NCI-H1436 treated with DMSO at 0.1 percent for 48 hours (cell line): Measurements from ENCODE around the gene ELOB.

Experiments
- DNase-seq: peaks from one replicate; lab custom pipeline; 2025; lab: John Stamatoyannopoulos, UW

The ELOB gene

DNA sequence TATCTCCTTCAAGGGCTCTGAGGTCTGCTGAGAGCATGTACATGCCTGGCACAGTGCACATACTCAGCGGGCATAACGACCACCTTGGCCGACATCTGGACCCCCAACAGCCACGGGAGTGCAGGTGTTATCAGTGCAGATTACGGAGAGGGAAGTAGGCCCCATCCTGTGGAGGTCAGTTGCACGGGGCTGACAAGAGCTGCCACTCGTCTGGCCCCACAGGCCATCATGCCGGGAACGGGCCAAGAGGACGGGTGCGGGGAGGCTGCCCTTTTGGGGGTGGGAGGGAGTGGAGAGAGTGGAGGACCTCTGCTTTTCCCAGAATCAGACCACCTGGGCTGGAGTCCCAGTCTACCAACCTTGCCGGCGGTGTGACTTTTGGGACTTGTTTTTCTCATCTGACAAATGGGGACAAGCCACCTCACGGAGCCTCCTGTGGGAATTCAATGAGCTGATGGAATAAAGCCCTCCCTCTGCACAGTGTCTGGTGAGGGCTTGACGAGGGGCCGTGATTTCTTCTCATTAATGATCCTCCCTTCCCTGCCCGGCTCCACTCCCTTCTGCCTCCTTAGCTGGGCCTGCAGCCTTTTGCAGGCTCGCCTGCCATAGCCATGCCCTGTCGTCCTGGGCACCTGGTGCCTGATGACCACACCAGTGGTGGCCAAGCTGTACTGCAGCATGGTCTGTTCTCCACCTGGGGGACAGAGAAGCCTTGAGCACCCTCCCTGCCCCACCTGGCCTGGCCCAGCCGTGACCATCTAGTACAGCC is 5.7 kb upstream of the ELOB start:
- DNase-seq, result no peak

DNA sequence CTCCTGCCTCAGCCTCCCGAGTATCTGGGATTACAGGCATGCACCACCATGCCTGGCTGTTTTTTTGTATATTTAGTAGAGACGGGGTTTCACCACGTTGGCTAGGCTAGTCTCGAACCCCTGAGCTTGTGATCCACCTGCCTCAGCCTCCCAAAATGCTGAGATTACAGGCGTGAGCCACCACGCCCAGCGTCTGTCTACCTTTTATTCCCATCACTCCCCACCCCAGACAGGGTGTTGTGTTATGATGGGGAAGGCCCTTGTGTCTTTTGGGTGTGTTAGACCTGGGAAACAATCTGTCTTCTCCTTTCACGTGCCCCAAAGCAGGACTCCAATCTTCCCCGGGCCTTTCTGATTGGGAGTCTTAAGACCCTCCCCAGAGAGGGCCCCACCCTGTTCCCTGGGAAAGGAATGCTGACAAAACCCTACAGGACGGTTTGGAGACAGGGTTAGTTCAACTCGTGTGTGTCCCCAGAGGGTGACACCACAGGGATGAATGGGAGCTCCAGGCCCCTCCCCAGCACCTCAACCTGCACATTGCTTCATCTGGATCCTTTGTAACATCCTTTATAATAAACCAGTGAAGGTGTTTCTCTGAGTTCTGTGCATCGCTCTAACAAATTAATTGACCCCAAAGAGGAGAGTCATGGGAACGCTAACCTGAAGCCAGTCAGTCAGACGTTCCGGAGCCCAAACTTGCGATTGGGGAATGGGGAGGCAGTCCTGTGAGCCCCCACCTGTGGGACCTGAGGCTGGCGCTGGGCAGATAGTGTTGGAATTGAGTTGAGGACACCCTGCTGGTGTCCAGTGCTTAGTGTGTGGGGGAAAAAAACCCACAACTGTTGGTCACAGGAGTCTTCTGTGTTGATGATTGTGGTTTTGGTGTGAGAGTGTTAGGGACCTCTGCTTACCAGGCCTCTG is 3.2 kb upstream of the ELOB start:
- no peak for DNase-seq

DNA sequence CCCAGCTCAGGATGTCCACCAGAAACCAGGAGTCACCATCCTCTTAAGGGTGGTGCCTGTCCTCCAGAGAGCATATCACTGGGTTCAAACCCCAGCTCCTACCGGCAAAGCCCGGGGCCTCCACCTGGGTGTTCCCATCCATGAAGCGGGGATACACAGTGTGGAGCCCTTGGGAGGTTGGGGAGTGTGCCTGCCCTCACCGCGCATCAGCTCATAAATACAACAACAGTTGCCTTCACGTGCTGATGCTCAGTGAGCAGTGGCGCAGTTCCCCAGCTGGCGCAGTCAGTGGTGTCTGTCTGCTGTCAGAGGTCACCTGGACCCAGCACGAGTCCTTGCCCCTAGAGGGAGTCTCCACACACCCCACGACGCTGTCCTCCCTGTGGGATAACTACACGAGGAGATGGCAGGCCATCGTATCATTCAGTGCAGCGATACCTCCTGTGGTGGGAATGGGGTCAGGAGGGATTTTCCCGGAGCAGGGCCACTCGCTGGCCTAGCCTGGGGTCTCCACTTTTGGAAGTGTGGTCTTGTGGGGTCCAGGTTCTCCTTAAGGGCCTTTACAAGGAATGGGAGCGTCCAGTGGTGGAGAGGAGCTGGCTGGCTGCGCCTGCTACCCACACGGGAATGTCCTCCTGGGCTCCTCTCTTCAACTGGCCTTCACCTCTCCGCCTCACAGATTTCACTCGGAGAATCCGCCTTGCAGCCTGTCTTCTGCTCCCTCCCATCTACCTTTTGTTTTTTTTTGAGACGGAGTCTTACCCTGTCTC is 2.3 kb upstream of the ELOB start:
- no peak for DNase-seq

DNA sequence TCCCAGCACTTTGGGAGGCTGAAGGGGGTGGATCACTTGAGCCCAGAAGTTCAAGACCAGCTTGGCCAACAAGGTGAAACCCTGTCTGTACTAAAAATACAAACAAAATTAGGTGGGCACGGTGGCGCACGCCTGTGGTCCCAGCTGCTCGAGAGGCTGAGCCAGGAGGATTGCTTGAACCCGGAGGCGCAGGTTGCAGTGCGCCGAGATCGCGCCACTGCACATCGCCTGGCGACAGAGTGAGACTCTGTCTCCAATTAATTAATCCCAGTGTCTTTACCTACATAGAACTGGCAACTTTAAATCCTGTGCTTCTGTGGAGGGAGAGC is 1.5 kb upstream of the ELOB start:
- DNase-seq, result no peak

DNA sequence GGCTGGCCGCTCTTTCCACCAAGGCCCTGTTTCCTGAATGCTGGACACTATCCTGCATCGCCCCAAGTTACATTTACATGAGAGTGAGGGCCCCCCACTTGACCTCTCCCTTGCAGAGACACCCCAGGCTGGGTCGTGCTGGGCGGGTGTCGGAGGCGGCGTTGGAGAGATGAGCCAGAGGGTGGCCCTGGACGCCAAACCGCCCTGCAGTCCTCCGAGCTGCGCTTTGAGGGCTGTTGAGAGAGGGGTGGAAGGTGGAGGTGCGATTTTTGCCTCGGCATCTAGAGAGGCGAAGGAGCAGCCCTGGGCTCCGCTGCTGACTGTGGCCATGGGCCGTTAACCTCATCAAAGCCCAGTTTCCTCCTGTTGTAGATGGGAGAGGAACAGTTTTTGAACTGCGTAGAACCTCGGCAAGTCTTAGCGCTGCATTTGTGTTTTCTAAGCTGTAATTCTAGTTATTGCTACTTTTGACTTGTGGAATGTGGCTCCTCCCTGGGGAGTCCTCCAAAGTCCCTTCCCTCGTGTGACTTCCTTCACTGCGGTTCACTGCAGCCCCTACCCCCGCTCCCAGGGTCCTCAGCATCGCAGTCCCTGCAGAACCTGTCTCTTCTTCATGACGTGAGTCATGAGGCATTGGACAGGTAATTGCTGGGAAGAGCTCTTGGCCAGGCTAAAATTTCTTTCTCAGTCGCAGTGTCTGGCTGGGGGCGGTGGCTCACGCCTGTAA is 986 bp upstream of the ELOB start:
- DNase-seq, result no peak

DNA sequence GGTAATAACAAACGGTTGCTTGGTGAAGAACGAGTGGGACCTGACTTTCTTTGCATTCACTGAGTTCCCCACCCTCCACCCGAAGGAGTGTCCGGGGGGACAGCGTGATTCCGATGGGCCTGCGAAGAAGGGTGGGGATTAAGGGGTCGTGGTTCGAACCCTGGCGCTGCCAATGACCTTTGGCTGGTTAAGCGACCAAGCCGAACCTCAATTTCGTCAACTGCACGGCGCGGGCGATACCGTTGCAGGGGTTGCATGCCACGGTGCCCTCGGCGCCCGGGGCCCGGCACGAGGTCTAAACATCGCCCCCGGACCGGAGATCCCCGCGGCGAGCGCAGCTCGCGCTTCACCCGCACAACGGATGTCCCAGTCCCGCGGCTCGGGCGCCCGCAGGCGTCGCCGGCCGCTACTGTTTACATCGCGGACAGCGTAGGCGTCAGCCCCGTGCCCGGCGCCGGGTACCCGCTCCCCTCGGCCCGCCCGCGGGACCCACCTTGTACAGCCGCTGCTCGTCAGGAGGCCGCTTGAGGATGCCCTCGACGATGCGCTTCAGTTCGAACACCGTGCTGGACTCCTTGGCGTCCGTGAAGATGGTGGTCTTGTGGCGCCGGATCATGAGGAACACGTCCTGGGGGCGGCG is 460 bp downstream of the ELOB start:
- DNase-seq, result no peak

DNA sequence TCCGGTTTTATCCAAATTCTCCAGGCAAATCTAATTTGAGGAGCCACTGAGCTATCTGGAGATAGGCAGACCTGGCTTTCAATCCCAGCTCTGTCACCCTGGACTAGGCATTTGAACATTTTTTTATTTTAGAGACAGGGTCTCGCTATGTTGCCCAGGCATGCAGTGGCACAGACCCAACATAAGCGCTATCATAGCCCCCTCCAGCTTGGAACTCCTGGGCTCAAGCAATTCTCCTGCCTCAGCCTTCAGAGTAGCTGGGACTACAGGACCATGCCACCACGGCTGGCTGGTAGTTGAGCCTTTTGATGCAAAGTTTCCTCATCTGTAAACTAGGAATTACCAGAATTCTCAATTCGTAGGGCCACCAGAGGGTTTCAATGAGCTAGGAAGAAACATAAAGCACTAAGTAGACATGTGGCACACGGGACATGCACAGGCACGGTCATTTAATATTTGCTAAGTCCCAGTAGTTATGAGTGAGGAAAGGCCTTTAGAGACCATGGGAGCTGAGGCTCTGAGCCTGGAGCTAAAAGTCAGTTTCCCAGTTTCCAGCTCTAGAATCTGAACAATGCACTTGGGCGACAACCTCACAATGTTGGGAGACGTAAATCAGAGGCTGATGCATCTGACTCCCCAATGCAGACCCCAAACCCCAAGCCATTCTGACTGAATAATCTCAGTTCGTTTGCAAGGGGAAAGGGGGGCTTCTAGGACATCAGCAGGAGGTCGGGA is 1.1 kb downstream of the ELOB start:
- no peak for DNase-seq

DNA sequence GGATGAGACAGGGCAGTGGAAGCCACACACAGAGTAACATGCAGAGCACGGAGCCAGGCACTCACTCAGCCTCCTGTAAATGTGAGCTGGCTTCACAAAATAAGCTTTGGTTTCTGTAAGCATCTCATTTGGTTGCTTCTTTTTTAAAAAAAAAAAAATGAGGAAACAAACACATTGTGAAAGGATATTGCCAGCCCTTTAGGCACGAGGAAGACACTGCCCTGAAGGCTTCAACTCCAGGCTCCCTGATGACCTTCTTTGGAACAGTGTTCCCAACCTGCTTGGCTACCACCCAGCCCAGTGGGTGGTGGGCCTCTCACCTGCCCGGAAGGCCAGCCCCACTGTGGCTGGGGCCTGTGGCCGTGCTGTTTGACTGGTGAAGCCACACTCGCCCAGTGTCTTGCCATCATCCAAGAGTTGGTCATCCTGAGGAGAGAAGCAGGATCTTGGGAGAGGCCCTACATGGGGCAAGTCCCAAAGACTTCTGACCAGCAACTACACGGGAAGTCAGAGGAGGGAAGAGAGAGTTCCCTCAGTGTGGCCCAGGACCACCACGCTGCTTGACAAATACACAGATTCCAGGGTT is 1.9 kb downstream of the ELOB start:
- DNase-seq, result no peak

DNA sequence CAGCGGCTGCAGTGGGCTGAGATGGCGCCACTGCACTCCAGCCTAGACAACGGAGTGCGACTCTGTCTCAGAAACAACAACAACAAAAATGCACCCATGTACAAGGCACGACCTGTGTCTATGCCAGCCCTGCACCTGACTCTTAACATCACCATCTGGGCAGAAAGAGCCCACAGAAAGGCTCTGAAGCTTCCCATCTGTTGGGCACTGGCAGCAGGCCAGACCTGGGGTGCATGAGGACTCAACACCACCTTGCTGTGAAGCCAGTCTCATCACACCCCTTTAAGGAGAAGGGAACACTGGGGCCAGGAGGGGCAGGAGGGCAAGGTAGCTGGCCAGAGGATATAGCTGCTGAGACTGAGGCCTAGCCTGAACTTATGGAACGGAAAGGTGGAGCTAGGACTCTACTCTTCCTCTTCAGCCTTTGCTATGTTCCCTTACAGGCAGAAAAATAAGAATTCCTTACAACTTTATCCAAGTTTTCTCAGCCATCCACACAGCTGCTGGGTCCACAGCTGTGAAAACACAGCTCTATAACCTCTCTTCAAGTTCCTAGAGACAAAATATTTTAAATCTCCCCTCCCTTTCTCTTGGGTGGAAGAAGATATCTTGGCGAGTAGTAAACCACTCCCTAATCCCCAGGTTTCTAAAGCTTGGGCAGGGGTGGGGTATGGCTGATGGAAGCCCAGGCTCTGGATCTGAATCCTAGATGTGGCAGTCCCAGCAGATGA is 2.8 kb downstream of the ELOB start:
- no peak for DNase-seq

DNA sequence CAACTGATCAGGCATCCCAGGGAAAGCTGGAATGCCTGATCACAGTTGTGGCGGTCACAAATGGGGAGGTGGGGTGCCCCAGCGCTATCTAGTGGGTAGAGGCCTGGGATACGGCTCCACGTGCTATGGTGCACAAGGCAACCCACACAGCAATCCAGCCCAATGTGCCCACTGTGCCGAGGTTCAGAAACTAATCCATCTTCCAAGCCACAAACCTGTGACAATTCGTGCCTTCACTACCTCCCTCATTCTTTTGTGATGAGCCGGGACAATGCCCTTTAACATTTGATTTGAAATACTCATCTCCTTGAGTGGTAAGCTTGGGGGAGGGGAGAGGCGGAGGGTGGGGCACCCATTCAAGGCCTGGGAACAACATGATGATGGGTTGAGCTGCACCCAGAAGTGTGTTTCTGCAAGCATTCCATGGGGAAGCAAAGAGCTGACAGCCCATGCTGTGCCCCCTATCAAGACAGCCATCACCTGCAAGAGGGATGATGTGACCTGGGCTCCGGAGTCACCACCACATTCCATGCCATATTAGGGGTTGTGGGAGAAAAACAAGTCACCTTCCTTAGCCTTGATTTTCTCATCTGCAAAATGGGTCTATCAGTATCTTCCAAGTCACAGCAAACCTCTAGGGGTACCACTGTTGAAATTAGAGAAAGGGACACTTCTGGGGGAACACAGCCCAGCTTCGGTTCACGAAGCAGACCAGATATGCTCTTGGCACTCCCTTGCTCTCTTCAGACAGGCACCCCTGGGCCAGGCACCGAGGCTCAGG is 3.7 kb downstream of the ELOB start:
- DNase-seq, result no peak

DNA sequence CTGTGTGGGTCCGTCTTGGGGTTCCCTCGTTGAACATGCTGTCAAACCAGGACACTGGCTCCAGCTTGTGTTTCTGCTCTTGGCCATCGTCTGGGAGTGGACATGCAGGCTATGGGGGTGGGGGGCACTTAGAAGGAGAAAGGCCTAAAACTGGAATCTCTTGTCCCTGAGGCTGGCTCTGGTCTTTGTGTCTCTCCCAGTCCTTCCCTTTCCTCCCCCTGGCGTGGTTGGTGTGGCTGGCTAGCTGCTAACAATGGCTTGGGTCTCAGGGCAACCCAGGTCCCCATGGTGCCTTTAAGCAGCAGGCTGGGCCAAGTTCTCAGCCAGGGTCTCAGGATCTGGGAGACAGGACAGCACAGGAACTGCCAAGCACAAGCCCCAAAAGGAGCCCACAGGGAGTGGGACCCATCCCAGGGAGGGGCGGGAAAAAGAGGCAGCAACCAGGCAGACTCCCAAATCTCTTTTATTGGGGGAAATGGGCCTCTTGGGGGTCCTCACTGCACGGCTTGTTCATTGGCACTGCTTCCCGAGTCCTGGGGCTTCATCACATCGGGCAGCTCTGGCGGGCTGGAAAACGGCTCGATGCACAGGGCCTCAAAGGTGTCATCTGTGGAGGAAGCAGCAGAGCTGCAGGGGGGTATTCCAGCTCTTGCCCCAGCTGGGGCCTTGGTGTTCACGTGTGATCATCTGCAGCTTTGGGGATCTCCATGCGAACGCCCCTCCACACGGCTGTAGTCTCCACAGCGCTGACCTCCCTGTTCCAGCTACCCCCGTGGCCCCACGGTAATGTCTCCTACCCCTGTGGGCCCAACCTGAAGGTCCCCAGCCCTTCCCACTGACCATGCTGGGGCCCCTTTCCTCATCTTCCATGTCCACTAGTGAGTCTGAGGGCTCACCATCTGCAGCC is 5.3 kb downstream of the ELOB start:
- DNase-seq, result no peak

DNA sequence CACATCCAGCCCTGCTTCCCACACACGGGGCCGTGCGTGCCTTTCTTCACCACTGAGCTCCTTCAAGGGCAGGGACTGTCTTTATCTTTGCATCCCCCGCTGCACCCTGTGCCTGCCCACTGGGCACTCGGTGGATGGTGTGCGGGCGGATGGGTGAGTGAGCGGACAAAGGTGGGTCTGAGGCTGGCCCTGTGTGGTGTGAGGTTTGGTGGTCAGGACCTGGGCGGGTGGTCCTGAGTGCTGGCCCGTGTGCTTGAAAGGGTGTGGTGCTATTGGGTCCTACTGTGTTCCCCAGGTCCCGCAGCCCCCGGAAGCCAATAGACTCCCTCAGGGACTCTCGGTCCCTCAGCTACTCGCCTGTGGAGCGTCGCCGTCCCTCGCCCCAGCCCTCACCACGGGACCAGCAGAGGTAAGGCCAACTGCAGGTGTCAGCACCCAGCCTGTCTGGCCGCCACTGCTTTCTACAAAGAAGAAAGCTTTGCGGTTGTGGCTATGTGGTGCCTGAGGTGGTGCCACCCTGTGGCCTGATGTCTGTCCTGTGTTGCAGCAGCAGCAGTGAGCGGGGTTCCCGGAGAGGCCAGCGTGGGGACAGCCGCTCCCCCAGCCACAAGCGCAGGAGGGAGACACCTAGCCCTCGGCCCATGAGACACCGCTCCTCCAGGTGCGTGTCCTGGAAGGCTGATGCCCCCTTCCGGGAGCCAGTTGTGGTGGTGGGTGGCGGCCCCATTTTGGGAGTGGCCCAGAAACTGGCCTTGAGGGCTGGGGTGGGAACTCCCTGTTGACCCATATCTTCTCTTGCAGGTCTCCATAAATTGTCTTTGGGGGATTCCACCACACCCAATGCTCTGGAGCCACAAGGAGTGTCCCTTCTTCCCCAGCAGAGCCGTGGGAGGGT is 6.8 kb downstream of the ELOB start:
- no peak for DNase-seq

DNA sequence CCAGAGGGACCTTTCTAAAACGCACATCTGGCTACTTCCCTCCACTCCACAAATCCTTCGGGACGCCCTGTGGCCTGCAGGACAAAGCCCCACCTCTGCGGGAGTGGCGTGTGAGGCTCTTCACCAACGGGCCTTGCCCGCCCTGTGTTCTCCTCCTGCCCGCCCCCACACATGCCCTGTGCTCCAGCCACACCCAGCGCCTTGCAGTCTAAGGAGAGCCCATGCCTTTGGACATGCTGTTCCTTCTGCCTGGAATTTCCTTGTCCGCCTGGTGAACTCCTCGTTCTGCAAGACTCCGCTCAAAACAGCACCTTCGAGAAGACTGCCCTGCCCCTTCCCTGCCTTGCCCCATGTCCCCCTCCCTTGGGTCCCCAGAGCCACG is 7.4 kb downstream of the ELOB start:
- DNase-seq, result no peak

DNA sequence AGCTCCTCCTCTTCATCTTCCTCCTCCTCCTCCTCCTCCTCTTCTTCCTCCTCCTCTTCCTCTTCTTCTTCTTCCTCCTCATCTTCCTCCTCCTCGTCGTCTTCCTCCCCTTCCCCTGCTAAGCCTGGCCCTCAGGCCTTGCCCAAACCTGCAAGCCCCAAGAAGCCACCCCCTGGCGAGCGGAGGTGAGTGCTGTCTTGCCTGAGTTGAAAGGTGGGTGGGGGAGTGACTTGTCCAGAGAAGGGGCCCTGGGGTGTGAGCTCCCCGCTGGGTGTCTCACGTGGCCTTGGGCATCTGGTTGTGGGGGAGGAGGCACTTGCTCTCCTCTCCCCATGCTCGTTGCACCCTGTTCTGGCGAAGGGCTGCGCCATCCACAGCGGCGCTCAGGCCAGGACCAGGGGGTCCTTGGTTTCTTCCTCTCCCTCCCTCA is 8.0 kb downstream of the ELOB start:
- DNase-seq, result no peak

DNA sequence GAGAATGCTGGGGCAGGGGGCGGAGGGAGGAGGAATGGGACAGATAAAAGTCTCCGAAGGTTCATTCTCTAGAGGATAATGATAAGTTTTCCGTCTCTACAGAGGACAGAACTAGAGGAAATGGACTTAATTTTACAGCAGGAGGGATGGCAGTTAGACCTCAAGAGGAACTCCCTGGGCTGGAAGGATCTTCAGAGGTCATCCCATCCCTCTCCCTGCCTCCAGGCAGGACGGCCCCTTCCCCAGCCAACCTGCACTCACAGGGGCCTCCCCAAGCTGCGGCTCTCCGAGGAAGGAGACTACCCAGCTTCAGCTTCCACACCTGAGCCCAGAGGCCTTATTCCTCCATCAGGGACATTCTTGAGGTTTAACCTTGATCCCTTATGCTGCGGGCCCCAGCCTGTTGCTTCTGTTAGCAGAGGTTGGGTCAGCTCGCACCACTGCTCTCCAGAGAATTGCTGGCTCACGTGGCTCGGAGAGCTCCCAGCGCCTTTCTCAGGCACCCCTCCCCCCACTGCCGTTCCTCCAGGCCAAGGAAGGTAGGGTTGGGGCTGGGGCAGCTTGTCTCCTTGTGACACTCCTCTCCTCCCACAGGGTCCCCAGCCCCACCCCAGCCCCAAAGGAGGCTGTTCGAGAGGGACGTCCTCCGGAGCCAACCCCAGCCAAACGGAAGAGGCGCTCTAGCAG is 8.5 kb downstream of the ELOB start:
- no peak for DNase-seq

DNA sequence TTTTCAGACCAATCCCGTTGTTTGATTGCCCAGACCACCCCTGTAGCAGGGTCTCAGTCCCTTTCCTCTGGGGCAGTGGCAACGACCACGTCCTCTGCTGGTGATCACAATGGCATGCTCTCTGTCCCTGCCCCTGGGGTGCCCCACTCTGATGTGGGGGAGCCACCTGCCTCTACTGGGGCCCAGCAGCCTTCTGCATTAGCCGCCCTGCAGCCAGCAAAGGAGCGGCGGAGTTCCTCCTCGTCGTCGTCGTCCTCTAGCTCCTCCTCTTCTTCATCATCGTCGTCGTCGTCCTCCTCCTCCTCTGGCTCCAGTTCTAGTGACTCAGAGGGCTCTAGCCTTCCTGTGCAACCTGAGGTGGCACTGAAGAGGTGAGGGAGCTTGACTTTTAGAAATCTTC is 9.2 kb downstream of the ELOB start:
- no peak for DNase-seq
